ENCODE results near the gene GGCX.

- TF ChIP-seq CTCF (IDR thresholded peaks at IDR 0.05 in 4 of 5, conservative IDR thresholded peaks at IDR 0.05 in 1 of 5) (no peak), POLR2A (IDR thresholded peaks at IDR 0.05) (peak in 1 of 2 donors; percentile 5)
These were observed 13.3 kb downstream of the GGCX start for GRCh38 chr2:85547859-85548607.

All from gastrocnemius medialis (tissue), 4 donors.